Memory B cell (primary cell): ENCODE measurements around the gene TSTD1.
A peak's percentile ranks its signal among the peaks of the same experiment; 100 is the strongest.
"Not testable (repeated sequence)": the region's sequence is repeated elsewhere in the genome, so short reads cannot be mapped to it uniquely, and the experiment has no call there.

Experiments
- ATAC-seq: fragments of 150-1000 bp; cut with Tn5 transposase; 2 replicates; pipeline ENCODE4 v1.10.0; 2021; ENCODE audit warnings: low read depth, mild to moderate bottlenecking, moderate library complexity
- DNase-seq, 2 donors: peaks; one replicate each; pipeline ENCODE4 v3.0.0; 2022; ENCODE audit warnings: low spot score in 2 of 2
- H3K27ac Mint-ChIP-seq: one replicate; pipeline ENCODE4 v1.8.0; 2022; ENCODE audit warnings: mild to moderate bottlenecking, moderate library complexity, mixed read lengths
- H3K27me3 Mint-ChIP-seq: one replicate; pipeline ENCODE4 v1.8.0; 2022; ENCODE audit warnings: mixed read lengths
- H3K36me3 Mint-ChIP-seq: one replicate; pipeline ENCODE4 v1.8.0; 2022; ENCODE audit warnings: mild to moderate bottlenecking, mixed read lengths
- H3K4me1 Mint-ChIP-seq: one replicate; pipeline ENCODE4 v1.8.0; 2022; ENCODE audit warnings: mixed read lengths
- H3K4me3 Mint-ChIP-seq: one replicate; pipeline ENCODE4 v1.8.0; 2022; ENCODE audit warnings: mild to moderate bottlenecking, moderate library complexity, mixed read lengths
- H3K9me3 Mint-ChIP-seq: one replicate; pipeline ENCODE4 v1.8.0; 2022; ENCODE audit warnings: mixed read lengths

TSTD1 gene

GRCh38 chr1:161017756-161018630, 20.8 kb downstream of the TSTD1 start:
- H3K4me1 Mint-ChIP-seq, result peaks cover 37% of the 10 kb centered on the region
- no peak overlapping the region for H3K4me3 Mint-ChIP-seq
- peak overlapping the region; percentile 15 for H3K27ac Mint-ChIP-seq
- no peak for DNase-seq
- no peaks in the 10 kb centered on the region for H3K27me3 Mint-ChIP-seq
- no peaks in the 10 kb centered on the region for H3K36me3 Mint-ChIP-seq
- H3K9me3 Mint-ChIP-seq, result peaks cover 1% of the 10 kb centered on the region
- no peak for ATAC-seq

- H3K4me1 Mint-ChIP-seq, result peaks cover 37% of the 10 kb centered on the region
- H3K27ac Mint-ChIP-seq, result peak overlapping the region; percentile 26
- ATAC-seq, DNase-seq, H3K36me3 Mint-ChIP-seq, H3K4me3 Mint-ChIP-seq, H3K27me3 Mint-ChIP-seq, H3K9me3 Mint-ChIP-seq: not testable (repeated sequence)
These were observed 21.6 kb downstream of the TSTD1 start for GRCh38 chr1:161017181-161017580.

- ATAC-seq, H3K4me3 Mint-ChIP-seq, H3K27me3 Mint-ChIP-seq, H3K9me3 Mint-ChIP-seq, DNase-seq, H3K36me3 Mint-ChIP-seq: not testable (repeated sequence)
- Mint-ChIP-seq H3K4me1 (peaks cover 37% of the 10 kb centered on the region), H3K27ac (peak overlapping the region; percentile 26)
These were observed 22.1 kb downstream of the TSTD1 start for GRCh38 chr1:161016683-161017082.

- Mint-ChIP-seq H3K4me3 (peak overlapping the region; percentile 84), H3K4me1 (peaks cover 18% of the 10 kb centered on the region), H3K9me3 (no peaks in the 10 kb centered on the region), H3K27me3 (no peaks in the 10 kb centered on the region), H3K36me3 (no peaks in the 10 kb centered on the region), H3K27ac (peak overlapping the region; percentile 89)
- ATAC-seq (peak; percentile 86), DNase-seq (peak; percentile 35 to 41)
These were observed 25.1 kb downstream of the TSTD1 start for GRCh38 chr1:161013488-161014230.

- Mint-ChIP-seq H3K4me1 (peaks cover 14% of the 10 kb centered on the region), H3K4me3 (peak overlapping the region; percentile 84)
- no peak for DNase-seq
These were observed 25.7 kb downstream of the TSTD1 start for GRCh38 chr1:161013131-161013487.

GRCh38 chr1:161012420-161012819, 26.3 kb downstream of the TSTD1 start:
- DNase-seq (no peak), ATAC-seq (no peak)
- no peaks in the 10 kb centered on the region for H3K27me3 Mint-ChIP-seq
- peaks cover 16% of the 10 kb centered on the region for H3K4me1 Mint-ChIP-seq
- H3K4me3 Mint-ChIP-seq, result no peak overlapping the region
- H3K9me3 Mint-ChIP-seq, result no peaks in the 10 kb centered on the region
- no peaks in the 10 kb centered on the region for H3K36me3 Mint-ChIP-seq
- no peak overlapping the region for H3K27ac Mint-ChIP-seq

More at GRCh38 chr1:161013131-161013487, 25.7 kb downstream of the TSTD1 start:
- H3K36me3 Mint-ChIP-seq, result no peaks in the 10 kb centered on the region
- H3K27me3 Mint-ChIP-seq, result no peaks in the 10 kb centered on the region
- ATAC-seq, result no peak
- no peaks in the 10 kb centered on the region for H3K9me3 Mint-ChIP-seq
- peak overlapping the region; percentile 89 for H3K27ac Mint-ChIP-seq

GRCh38 chr1:161009602-161010211, 29.1 kb downstream of the TSTD1 start:
- Mint-ChIP-seq H3K27ac (no peak overlapping the region), H3K27me3 (no peaks in the 10 kb centered on the region), H3K4me1 (peaks cover 19% of the 10 kb centered on the region), H3K9me3 (no peaks in the 10 kb centered on the region), H3K36me3 (no peaks in the 10 kb centered on the region), H3K4me3 (no peak overlapping the region)
- ATAC-seq (no peak), DNase-seq (no peak)

GRCh38 chr1:161008869-161009510, 29.8 kb downstream of the TSTD1 start:
- Mint-ChIP-seq H3K27ac (peak overlapping the region; percentile 40), H3K27me3 (no peaks in the 10 kb centered on the region), H3K4me3 (no peak overlapping the region)

GRCh38 chr1:161007369-161007768, 31.4 kb downstream of the TSTD1 start:
- H3K4me1 Mint-ChIP-seq, result peaks cover 6% of the 10 kb centered on the region
- ATAC-seq, result no peak
- no peaks in the 10 kb centered on the region for H3K27me3 Mint-ChIP-seq
- no peak overlapping the region for H3K27ac Mint-ChIP-seq
- no peak for DNase-seq
- no peak overlapping the region for H3K4me3 Mint-ChIP-seq
- H3K9me3 Mint-ChIP-seq, result no peaks in the 10 kb centered on the region
- no peaks in the 10 kb centered on the region for H3K36me3 Mint-ChIP-seq

More at GRCh38 chr1:161008869-161009510, 29.8 kb downstream of the TSTD1 start:
- Mint-ChIP-seq H3K9me3 (no peaks in the 10 kb centered on the region), H3K4me1 (peaks cover 16% of the 10 kb centered on the region), H3K36me3 (no peaks in the 10 kb centered on the region)
- DNase-seq (no peak), ATAC-seq (no peak)

GRCh38 chr1:161006563-161006962, 32.2 kb downstream of the TSTD1 start:
- Mint-ChIP-seq H3K27me3 (no peaks in the 10 kb centered on the region), H3K27ac (no peak overlapping the region), H3K9me3 (no peaks in the 10 kb centered on the region), H3K4me3 (no peak overlapping the region), H3K4me1 (peaks cover 6% of the 10 kb centered on the region), H3K36me3 (no peaks in the 10 kb centered on the region)
- DNase-seq (no peak), ATAC-seq (no peak)

GRCh38 chr1:161001525-161001924, 37.2 kb downstream of the TSTD1 start:
- ATAC-seq, result no peak
- H3K9me3 Mint-ChIP-seq, result no peaks in the 10 kb centered on the region
- no peaks in the 10 kb centered on the region for H3K27me3 Mint-ChIP-seq
- DNase-seq, result no peak
- H3K36me3 Mint-ChIP-seq, result peaks cover 13% of the 10 kb centered on the region
- H3K27ac Mint-ChIP-seq, result no peak overlapping the region
- no peak overlapping the region for H3K4me3 Mint-ChIP-seq
- H3K4me1 Mint-ChIP-seq, result peaks cover 7% of the 10 kb centered on the region

GRCh38 chr1:161000736-161001480, 37.9 kb downstream of the TSTD1 start:
- Mint-ChIP-seq H3K27ac (no peak overlapping the region), H3K27me3 (no peaks in the 10 kb centered on the region), H3K4me1 (peaks cover 5% of the 10 kb centered on the region), H3K9me3 (no peaks in the 10 kb centered on the region), H3K36me3 (peaks cover 13% of the 10 kb centered on the region), H3K4me3 (no peak overlapping the region)
- no peak for DNase-seq
- ATAC-seq, result no peak

GRCh38 chr1:160999376-160999775, 39.4 kb downstream of the TSTD1 start:
- H3K27ac Mint-ChIP-seq, result peak overlapping the region; percentile 85
- DNase-seq, result no peak
- H3K4me1 Mint-ChIP-seq, result peaks cover 5% of the 10 kb centered on the region
- no peaks in the 10 kb centered on the region for H3K9me3 Mint-ChIP-seq
- peaks cover 13% of the 10 kb centered on the region for H3K36me3 Mint-ChIP-seq
- H3K27me3 Mint-ChIP-seq, result no peaks in the 10 kb centered on the region
- ATAC-seq, result no peak
- H3K4me3 Mint-ChIP-seq, result no peak overlapping the region
